ENCODE measurements around the gene PREX1.
"Not testable (repeated sequence)": the region's sequence is repeated elsewhere in the genome, so short reads cannot be mapped to it uniquely, and the experiment has no call there.

The PREX1 gene

DNA sequence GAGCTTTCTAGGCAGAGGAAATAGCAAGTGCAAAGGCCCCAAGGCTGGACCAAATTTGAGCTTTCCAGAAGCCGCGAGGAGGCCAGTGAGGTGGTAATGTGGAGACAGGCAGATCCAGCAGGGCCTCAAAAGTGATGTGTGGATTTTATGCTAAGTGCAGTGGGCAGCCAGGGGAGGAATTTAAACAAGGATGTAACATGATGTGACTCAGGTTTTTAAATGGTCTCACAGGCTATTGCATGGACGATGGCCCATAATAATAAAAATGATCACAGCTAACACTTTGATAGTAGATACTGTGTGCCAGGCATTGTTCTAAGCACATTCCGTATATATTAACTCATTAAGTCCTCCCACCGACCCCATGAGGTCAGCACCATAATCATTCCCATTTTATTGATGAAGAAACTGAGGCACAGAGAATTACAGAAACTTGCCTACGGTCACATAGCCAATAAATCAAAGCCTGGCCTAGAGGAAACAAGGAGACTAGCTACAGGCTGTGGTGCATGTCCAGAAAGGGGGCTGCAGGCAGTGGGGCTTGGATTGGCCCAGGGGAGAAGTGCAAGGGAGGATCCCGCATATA is 18.0 kb upstream of the PREX1 start:
- no peak overlapping the region for H3K27ac ChIP-seq (ENCODE audit: low read length)
- peaks cover 4% of the 10 kb centered on the region; the same call in 1 of the 2 replicates for H3K4me1 ChIP-seq (ENCODE audit: insufficient read depth, low read length)
- H3K9ac ChIP-seq (ENCODE audit: low read depth, low read length), result no peak overlapping the region
- H3K27me3 ChIP-seq (ENCODE audit: insufficient read depth, low read length), result no peaks in the 10 kb centered on the region
- H3K9me3 ChIP-seq (ENCODE audit: insufficient read depth, low read depth, low read length), result no peaks in the 10 kb centered on the region
- H3K36me3 ChIP-seq (ENCODE audit: insufficient read depth, low read depth, low read length), result no peaks in the 10 kb centered on the region
- H3K4me3 ChIP-seq (ENCODE audit: low read length), result no peak overlapping the region

DNA sequence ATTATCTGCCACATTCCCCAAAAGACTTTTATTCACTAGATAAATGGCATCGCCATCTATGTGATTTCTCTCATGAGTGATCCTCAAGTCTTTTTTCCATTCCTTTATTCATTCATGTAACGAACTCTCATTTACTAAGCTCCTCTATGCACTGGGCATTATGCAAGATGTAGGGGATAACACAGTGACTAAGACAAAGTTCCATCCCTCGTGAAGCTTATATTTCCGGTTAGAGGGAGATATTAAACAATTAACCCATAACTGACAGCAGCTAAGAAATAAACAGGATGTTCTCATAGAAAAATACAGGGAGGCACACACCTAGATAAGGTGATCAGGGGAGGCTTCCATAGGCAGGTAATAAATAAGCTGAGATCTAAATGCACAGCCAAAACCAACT is 17.2 kb upstream of the PREX1 start:
- Histone ChIP-seq H3K4me3 (ENCODE audit: low read length) (no peak overlapping the region), H3K27me3 (ENCODE audit: insufficient read depth, low read length) (no peaks in the 10 kb centered on the region), H3K27ac (ENCODE audit: low read length) (no peak overlapping the region), H3K4me1 (ENCODE audit: insufficient read depth, low read length) (peaks cover 4% of the 10 kb centered on the region; the same call in 1 of the 2 replicates), H3K9ac (ENCODE audit: low read depth, low read length) (no peak overlapping the region), H3K36me3 (ENCODE audit: insufficient read depth, low read depth, low read length) (no peaks in the 10 kb centered on the region), H3K9me3 (ENCODE audit: insufficient read depth, low read depth, low read length) (no peaks in the 10 kb centered on the region)

DNA sequence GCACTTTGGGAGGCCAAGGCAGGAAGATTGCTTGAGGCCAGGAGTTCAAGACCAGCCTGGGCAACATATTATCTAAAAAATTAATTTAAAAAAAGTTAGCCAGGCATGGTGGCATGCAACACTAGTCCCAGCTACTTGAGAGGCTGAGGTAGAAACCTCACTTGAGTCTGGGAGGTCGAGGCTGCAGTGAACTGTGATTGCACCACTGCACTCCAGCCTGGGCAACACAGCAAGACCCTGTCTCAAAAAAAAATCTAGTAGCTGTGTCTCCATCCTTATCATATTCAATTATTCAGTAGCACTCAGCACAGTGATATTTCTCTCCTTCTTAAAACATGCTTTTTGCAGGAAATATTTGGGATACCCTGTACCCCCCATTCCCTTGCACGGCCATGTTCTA is 16.1 kb upstream of the PREX1 start:
- not testable (repeated sequence) for H3K27ac ChIP-seq (ENCODE audit: low read length); H3K4me1 ChIP-seq (ENCODE audit: insufficient read depth, low read length); H3K9ac ChIP-seq (ENCODE audit: low read depth, low read length); H3K27me3 ChIP-seq (ENCODE audit: insufficient read depth, low read length); H3K36me3 ChIP-seq (ENCODE audit: insufficient read depth, low read depth, low read length); H3K4me3 ChIP-seq (ENCODE audit: low read length); H3K9me3 ChIP-seq (ENCODE audit: insufficient read depth, low read depth, low read length)

DNA sequence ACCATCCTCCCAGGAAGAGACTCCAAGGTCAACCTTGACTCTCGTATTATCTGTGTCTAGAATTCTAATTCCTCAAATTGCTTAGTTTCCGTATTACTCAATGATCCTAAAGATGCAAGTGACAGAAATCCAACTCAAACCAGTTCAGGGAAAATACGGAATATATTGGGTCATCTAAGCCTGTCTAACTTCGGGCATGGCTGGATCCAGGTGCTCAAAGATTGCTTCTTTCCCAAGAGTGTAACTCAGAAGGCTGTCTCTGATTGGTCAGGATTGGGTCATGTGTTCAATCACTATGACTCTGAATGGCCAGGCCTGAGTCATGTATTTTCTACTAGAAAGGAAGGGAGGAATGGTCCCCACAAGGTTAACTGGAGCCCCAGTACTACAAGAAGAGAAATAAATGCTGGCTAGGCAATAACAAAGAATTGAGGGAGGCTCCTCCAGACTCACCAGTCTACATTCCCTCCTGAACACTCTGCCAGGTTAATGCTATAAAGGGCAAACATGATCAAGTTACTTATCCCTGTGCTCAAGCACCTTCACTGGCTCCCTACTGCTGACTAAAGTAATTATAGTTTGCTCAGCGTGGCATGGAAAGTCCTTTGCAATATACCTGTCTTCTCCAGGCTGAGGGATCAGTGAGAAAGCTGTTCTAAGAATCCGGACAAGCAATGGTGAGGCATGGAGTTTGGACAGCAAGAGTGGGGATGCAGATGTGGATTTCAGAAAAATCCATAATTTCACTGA is 15.4 kb upstream of the PREX1 start:
- Histone ChIP-seq H3K27me3 (ENCODE audit: insufficient read depth, low read length) (no peaks in the 10 kb centered on the region), H3K36me3 (ENCODE audit: insufficient read depth, low read depth, low read length) (no peaks in the 10 kb centered on the region), H3K27ac (ENCODE audit: low read length) (no peak overlapping the region), H3K9ac (ENCODE audit: low read depth, low read length) (no peak overlapping the region), H3K9me3 (ENCODE audit: insufficient read depth, low read depth, low read length) (no peaks in the 10 kb centered on the region), H3K4me1 (ENCODE audit: insufficient read depth, low read length) (peaks cover 4% of the 10 kb centered on the region; the same call in 1 of the 2 replicates), H3K4me3 (ENCODE audit: low read length) (no peak overlapping the region)

DNA sequence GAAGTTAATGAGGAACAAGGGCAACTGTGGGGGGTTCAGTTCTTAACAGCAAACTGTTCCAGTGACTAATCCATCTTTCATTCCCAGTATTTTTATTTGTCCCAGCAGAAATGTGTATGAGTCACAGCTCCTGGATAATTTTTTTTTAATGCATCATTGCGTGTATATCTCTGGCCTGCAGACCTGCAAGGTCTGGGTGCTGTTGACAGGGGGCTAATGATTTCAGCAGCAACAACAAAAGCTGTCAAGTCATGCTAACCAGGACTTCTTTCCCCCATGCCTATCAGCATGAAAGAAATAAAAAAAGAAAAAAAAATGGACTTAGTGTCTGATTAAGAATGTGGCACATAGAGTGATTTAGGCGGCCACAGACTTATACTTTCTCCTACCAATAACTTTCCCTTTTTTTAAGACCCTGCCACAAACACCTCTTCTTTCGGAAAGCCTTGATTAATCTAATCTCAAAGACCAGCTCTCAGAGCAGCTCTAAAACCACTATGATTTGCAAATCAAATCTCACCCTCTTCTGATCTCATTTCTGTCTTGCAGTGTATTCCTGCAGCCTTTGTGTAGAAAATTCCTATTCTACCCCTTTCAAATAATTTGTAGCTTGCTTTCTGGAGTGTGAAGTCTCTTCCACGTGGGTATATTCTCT is 14.2 kb upstream of the PREX1 start:
- Histone ChIP-seq H3K36me3 (ENCODE audit: insufficient read depth, low read depth, low read length) (no peaks in the 10 kb centered on the region), H3K9me3 (ENCODE audit: insufficient read depth, low read depth, low read length) (no peaks in the 10 kb centered on the region), H3K4me1 (ENCODE audit: insufficient read depth, low read length) (peaks cover 3% of the 10 kb centered on the region; the same call in 1 of the 2 replicates), H3K27ac (ENCODE audit: low read length) (no peak overlapping the region), H3K27me3 (ENCODE audit: insufficient read depth, low read length) (no peaks in the 10 kb centered on the region), H3K9ac (ENCODE audit: low read depth, low read length) (no peak overlapping the region), H3K4me3 (ENCODE audit: low read length) (no peak overlapping the region)

DNA sequence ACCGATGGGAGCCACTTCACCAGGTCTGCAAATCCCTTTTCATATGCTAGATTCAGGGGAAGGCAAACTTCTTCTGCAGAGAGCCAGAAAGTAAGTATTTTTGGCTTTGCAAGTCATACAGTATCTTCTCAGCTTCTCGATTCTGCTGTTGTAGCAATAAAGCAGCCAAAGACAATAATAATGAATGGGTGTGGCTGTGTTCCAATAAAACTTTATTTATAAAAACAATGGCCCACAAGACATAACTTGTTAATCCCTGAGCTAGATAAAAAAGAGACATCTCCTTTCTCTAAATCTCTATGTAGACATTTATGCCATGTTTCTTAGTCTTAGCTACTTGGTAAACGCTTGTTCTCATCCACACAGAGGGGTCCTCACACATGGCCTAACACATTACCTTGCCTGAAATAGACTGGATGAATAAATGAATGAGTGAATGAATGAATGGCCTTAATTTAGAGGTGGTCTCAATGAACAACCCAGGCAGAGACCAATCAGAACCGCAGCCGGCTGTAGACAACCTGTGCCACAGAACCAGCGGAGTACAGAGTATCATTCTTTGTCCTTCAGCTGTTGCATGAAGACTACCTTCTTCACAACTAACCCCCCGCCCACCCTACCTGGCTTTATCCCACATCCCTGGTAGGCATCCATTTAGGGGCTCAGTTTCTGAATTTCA is 13.5 kb upstream of the PREX1 start:
- Histone ChIP-seq H3K27ac (ENCODE audit: low read length) (no peak overlapping the region), H3K9me3 (ENCODE audit: insufficient read depth, low read depth, low read length) (no peaks in the 10 kb centered on the region), H3K4me1 (ENCODE audit: insufficient read depth, low read length) (no peaks in the 10 kb centered on the region), H3K9ac (ENCODE audit: low read depth, low read length) (no peak overlapping the region), H3K4me3 (ENCODE audit: low read length) (no peak overlapping the region), H3K27me3 (ENCODE audit: insufficient read depth, low read length) (no peaks in the 10 kb centered on the region), H3K36me3 (ENCODE audit: insufficient read depth, low read depth, low read length) (no peaks in the 10 kb centered on the region)

DNA sequence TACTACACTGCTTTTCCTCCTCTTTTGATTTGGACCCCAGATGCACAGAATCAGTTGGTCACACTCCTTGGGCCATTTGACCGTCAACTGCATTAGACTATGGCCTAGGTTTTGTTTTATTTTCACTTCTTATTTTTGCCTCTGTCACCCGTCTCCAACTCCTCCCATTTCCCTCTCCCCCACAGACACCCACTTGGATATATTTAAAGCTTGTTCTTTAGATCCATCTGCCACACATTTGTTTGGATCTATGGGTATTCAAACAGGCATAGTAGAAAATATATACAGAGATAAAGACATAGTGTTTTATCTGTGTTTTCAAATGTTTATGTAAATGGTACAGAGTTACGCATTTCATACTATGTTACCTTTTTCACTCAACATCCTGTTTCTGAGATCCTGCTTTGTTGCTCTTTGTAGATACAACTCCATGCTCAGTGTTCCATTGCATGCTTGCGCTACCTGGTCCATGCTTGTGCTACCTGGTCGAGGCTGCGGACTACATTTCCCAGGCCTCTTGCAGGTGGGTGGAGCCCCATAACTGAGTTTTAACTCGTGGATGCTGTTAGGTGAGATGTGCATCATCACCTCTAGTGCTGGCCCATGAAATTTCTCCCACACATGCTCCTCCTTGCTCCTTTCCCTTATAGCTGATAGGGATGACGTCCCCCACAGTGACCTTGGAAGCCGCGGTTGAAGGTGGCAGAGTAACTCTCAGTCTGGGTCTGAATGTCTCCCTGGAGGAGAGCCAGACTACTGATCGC is 11.5 kb upstream of the PREX1 start:
- no peaks in the 10 kb centered on the region for H3K4me1 ChIP-seq (ENCODE audit: insufficient read depth, low read length)
- H3K4me3 ChIP-seq (ENCODE audit: low read length), result no peak overlapping the region
- H3K27me3 ChIP-seq (ENCODE audit: insufficient read depth, low read length), result no peaks in the 10 kb centered on the region
- H3K9ac ChIP-seq (ENCODE audit: low read depth, low read length), result no peak overlapping the region
- H3K9me3 ChIP-seq (ENCODE audit: insufficient read depth, low read depth, low read length), result no peaks in the 10 kb centered on the region
- H3K36me3 ChIP-seq (ENCODE audit: insufficient read depth, low read depth, low read length), result no peaks in the 10 kb centered on the region
- H3K27ac ChIP-seq (ENCODE audit: low read length), result no peak overlapping the region

DNA sequence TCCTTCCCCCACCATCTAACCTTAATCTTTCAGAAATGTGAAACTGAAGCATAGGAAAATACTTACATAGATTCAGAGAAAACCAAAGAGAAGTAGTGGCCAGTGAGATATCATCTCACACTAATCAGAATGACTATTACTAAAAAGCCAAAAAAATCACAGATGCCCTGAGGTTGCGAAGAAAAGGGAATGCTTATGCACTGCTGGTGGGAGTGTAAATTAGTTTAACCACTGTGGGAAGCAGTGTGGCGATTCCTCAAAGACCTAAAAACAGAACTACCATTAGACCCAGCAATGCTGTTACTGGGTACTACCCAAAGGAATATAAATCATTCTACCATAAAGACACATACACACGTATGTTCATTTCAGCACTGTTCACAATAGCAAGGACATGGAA is 9.2 kb upstream of the PREX1 start:
- no peaks in the 10 kb centered on the region for H3K27me3 ChIP-seq (ENCODE audit: insufficient read depth, low read length)
- H3K27ac ChIP-seq (ENCODE audit: low read length), result no peak overlapping the region
- no peaks in the 10 kb centered on the region for H3K9me3 ChIP-seq (ENCODE audit: insufficient read depth, low read depth, low read length)
- H3K36me3 ChIP-seq (ENCODE audit: insufficient read depth, low read depth, low read length), result no peaks in the 10 kb centered on the region
- no peak overlapping the region for H3K9ac ChIP-seq (ENCODE audit: low read depth, low read length)
- no peak overlapping the region for H3K4me3 ChIP-seq (ENCODE audit: low read length)
- H3K4me1 ChIP-seq (ENCODE audit: insufficient read depth, low read length), result no peaks in the 10 kb centered on the region

DNA sequence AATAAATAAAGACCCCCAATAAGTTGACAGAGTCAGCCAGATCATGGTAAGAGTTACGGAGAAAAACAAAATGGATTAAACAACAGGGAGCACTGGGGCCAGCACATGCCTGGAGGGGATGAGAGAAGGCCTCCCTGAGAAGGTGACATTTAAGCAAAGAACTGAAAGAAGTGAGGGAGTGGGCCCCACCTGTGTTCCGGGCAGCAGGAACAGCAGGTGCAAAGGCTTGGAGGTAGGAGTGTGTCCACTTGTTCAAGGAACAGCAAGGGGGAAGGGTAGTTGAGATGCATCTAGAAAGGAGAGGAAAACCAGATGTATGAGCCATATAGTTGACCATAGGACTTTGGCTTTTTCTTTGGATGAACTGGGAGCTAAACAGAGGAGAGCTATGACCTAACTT is 7.6 kb upstream of the PREX1 start:
- H3K4me3 ChIP-seq (ENCODE audit: low read length), result no peak overlapping the region
- H3K27ac ChIP-seq (ENCODE audit: low read length), result no peak overlapping the region
- H3K9ac ChIP-seq (ENCODE audit: low read depth, low read length), result no peak overlapping the region
- peaks cover 2% of the 10 kb centered on the region for H3K27me3 ChIP-seq (ENCODE audit: insufficient read depth, low read length)
- H3K4me1 ChIP-seq (ENCODE audit: insufficient read depth, low read length), result no peaks in the 10 kb centered on the region
- H3K9me3 ChIP-seq (ENCODE audit: insufficient read depth, low read depth, low read length), result no peaks in the 10 kb centered on the region
- no peaks in the 10 kb centered on the region for H3K36me3 ChIP-seq (ENCODE audit: insufficient read depth, low read depth, low read length)

DNA sequence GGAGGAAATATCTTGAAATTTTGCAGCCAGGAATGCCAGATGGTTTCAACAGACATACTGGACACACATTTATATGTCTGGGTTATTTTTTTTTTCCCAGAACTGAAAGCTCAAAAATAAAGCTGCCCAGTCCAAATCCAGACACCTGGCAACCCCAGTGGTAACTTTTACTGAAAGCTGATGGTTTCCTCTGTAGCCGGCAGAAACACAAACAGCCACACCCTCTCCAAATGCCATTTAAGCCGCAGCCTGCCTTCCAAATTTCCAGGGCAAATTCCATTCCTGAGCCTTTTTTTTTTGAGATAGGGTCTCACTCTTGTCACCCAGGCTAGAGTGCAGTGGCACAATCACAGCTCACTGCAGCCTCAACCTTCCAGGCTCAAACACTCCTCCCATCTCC is 6.5 kb upstream of the PREX1 start:
- no peaks in the 10 kb centered on the region for H3K36me3 ChIP-seq (ENCODE audit: insufficient read depth, low read depth, low read length)
- H3K4me1 ChIP-seq (ENCODE audit: insufficient read depth, low read length), result no peaks in the 10 kb centered on the region
- H3K27ac ChIP-seq (ENCODE audit: low read length), result no peak overlapping the region
- no peak overlapping the region for H3K9ac ChIP-seq (ENCODE audit: low read depth, low read length)
- H3K27me3 ChIP-seq (ENCODE audit: insufficient read depth, low read length), result peaks cover 13% of the 10 kb centered on the region
- H3K4me3 ChIP-seq (ENCODE audit: low read length), result no peak overlapping the region
- no peaks in the 10 kb centered on the region for H3K9me3 ChIP-seq (ENCODE audit: insufficient read depth, low read depth, low read length)

DNA sequence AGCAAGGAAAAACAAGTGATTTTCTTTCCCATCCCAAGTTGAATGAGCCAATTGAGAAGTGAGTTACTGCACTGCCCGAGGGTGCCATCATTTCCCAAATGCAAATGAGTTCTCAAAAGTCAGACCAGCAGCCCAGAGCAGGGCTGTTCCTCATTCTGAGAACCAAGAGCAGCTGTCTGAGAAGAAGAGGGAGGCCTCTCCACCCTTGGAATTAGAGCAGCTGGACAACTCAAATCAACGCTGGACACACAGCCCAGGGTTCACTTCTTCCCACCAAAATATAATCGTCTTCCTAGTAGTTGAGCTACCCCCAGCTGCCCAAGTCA is 4.6 kb upstream of the PREX1 start:
- no peak overlapping the region for H3K4me3 ChIP-seq (ENCODE audit: low read length)
- H3K27me3 ChIP-seq (ENCODE audit: insufficient read depth, low read length), result peaks cover 25% of the 10 kb centered on the region
- H3K36me3 ChIP-seq (ENCODE audit: insufficient read depth, low read depth, low read length), result no peaks in the 10 kb centered on the region
- H3K4me1 ChIP-seq (ENCODE audit: insufficient read depth, low read length), result no peaks in the 10 kb centered on the region
- H3K9ac ChIP-seq (ENCODE audit: low read depth, low read length), result no peak overlapping the region
- no peaks in the 10 kb centered on the region for H3K9me3 ChIP-seq (ENCODE audit: insufficient read depth, low read depth, low read length)
- no peak overlapping the region for H3K27ac ChIP-seq (ENCODE audit: low read length)
